Brain microvascular endothelial cell (primary cell): Measurements from ENCODE around the gene RBMS3.
A peak's percentile ranks its signal among the peaks of the same experiment; 100 is the strongest.

Source experiments
- DNase-seq: peaks from one replicate; pipeline ENCODE4 v3.0.0-alpha.2; 2020
- H3K27ac ChIP-seq: fragments of 250-450 bp; sonication (Bioruptor Pico); 2 replicates; pipeline ENCODE4 v1.5.1; 2020; ENCODE audit warnings: mild to moderate bottlenecking, moderate library complexity
- H3K27me3 ChIP-seq: fragments of 250-450 bp; sonication (Bioruptor Pico); replicated peaks from 2 replicates; pipeline ENCODE4 v1.5.1; 2020; ENCODE audit warnings: mild to moderate bottlenecking
- H3K36me3 ChIP-seq: fragments of 250-450 bp; sonication (Bioruptor Pico); replicated peaks from 2 replicates; pipeline ENCODE4 v1.5.1; 2020; ENCODE audit warnings: mild to moderate bottlenecking
- H3K4me3 ChIP-seq: 2 replicates; pipeline ENCODE4 v1.5.1; 2011; ENCODE audit warnings: low read depth, mild to moderate bottlenecking, control low read depth, low read length, moderate library complexity
- in situ Hi-C: cut with HindIII; loops from 2 replicates; pipeline ENCODE4 v1.10.0; 2017; ENCODE audit warnings: low sequenced_read_pairs, low pct_ligation_motif_present
- TF ChIP-seq, protein P1 (sequence below): IDR thresholded peaks from 2 replicates; pipeline ENCODE4 v1.5.1; 2011; ENCODE audit warnings: low read depth, mild to moderate bottlenecking, moderate library complexity, low read length, control low read depth, inconsistent platforms; ENCODE audit errors: missing control alignments

RBMS3 gene

DNA sequence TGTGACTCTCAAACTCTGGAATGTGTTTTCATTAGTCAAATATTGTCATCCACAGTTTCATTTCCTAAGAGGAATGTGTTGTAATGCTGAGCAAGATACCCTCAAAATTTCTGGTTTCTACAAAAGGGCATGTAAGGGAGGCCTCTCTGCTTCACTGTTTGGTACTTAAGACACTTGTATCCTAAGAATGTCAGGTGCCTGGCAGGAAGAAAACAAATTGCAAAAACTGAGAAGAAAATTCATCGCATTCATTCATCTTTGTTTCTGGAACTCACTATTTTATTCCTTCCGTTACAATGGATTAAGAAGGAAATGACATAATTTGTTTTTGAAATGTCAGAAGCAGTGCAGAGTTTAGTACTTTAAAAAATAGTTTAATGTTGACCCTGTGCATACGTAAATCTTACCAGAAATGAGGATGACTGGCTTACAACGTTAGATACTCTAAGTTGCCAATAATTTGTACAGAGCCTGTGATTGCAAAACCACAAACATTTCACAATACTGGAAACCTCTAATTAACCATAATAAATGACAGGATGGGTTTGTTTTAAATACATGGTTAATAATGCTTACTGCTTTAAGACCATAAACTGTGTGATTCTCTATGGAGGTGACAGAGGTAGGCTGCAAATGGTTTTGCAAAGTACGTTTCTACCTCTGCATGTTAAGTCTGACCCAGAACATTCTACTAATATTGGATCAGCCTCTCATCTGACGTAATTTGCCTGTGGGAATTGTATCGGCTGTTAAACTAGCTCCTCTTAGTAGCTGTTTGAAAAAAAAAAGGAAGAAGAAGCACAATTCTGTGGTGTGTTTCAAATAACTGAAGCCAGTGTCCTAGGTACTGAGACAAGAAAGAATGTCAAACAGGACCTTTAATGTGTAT lies 477.8 kb downstream of the RBMS3 start:
- Histone ChIP-seq H3K4me3 (no peak overlapping the region), H3K27ac (peak overlapping the region; percentile 70), H3K27me3 (no peaks in the 10 kb centered on the region), H3K36me3 (no peaks in the 10 kb centered on the region)
- TF ChIP-seq, protein P1, sequence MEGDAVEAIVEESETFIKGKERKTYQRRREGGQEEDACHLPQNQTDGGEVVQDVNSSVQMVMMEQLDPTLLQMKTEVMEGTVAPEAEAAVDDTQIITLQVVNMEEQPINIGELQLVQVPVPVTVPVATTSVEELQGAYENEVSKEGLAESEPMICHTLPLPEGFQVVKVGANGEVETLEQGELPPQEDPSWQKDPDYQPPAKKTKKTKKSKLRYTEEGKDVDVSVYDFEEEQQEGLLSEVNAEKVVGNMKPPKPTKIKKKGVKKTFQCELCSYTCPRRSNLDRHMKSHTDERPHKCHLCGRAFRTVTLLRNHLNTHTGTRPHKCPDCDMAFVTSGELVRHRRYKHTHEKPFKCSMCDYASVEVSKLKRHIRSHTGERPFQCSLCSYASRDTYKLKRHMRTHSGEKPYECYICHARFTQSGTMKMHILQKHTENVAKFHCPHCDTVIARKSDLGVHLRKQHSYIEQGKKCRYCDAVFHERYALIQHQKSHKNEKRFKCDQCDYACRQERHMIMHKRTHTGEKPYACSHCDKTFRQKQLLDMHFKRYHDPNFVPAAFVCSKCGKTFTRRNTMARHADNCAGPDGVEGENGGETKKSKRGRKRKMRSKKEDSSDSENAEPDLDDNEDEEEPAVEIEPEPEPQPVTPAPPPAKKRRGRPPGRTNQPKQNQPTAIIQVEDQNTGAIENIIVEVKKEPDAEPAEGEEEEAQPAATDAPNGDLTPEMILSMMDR, result no peak
- in situ Hi-C loops, result loop anchor here (25.0 kb wide), 1 partner anchor 471 kb away; the partner anchor contains the start of gene RBMS3
- peak; percentile 47 for DNase-seq

DNA sequence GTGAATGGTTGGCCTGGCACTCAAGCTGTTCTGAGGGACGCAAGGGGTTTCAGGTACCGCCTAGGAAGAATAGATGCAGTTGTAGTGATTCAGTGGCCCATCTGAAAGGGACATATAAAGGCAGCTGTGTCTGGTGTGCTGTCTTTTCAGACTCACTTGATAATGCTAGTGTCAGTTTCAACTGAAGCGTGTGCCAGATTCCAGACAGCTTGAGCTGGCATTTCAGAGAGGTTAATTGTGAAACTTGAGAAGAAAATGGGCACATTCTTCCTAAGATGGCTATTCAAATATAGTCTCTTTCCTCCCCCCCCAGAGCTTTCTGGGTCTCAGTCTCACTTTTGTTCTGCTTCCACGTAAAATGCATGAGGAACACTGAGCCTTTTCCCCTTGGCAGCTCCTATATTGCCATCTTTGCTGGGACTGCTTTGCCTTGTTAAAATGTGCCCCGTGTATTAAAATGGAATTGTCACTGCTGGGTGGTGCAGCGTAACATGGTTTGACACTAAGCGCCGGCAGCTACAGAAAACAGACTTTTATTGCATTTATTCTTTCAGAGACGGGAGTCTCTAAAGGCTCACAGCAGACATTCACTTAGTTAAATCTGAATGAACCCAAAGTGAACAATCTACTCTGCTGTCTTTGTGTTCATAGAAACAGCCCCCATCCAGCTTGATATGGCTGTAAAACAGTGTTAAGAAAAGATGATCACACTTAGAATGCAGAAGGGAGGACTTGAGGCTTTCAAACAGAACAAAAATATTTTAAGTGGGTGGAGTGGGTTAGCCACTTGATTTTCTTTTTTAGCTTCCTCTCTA lies 478.7 kb downstream of the RBMS3 start:
- no peak for DNase-seq

GRCh38 chr3:29760226-29760685 lies 479.4 kb downstream of the RBMS3 start:
- TF ChIP-seq, protein P1, result no peak
- no peaks in the 10 kb centered on the region for H3K27me3 ChIP-seq
- DNase-seq, result no peak
- in situ Hi-C loops, result loop anchor here (25.0 kb wide), 1 partner anchor 473 kb away; the partner anchor contains the start of gene RBMS3
- H3K27ac ChIP-seq, result no peak overlapping the region
- H3K36me3 ChIP-seq, result no peaks in the 10 kb centered on the region
- no peak overlapping the region for H3K4me3 ChIP-seq

More for the DNA sequence above, 478.7 kb downstream of the RBMS3 start:
- Histone ChIP-seq H3K36me3 (no peaks in the 10 kb centered on the region), H3K27ac (peak overlapping the region; percentile 70), H3K27me3 (no peaks in the 10 kb centered on the region), H3K4me3 (no peak overlapping the region)
- TF ChIP-seq, protein P1, result no peak
- in situ Hi-C loops, result loop anchor here (25.0 kb wide), 1 partner anchor 472 kb away; the partner anchor contains the start of gene RBMS3

- in situ Hi-C loops, result loop anchor here (25.0 kb wide), 1 partner anchor 474 kb away; the partner anchor contains the start of gene RBMS3
- H3K27me3 ChIP-seq, result no peaks in the 10 kb centered on the region
These were observed 480.6 kb downstream of the RBMS3 start for GRCh38 chr3:29761517-29761916.

GRCh38 chr3:29763115-29763514 lies 482.2 kb downstream of the RBMS3 start:
- DNase-seq, result no peak
- Histone ChIP-seq H3K36me3 (no peaks in the 10 kb centered on the region), H3K4me3 (no peak overlapping the region), H3K27me3 (no peaks in the 10 kb centered on the region), H3K27ac (no peak overlapping the region)
- TF ChIP-seq, protein P1, result no peak
- in situ Hi-C loops, result loop anchor here (25.0 kb wide), 1 partner anchor 476 kb away; the partner anchor contains the start of gene RBMS3

More at GRCh38 chr3:29761517-29761916, 480.6 kb downstream of the RBMS3 start:
- Histone ChIP-seq H3K36me3 (no peaks in the 10 kb centered on the region), H3K4me3 (no peak overlapping the region), H3K27ac (no peak overlapping the region)
- TF ChIP-seq, protein P1, result no peak
- DNase-seq, result no peak
